WTC11 (cell line): ENCODE data around the gene ADIPOR2.

Source experiments
- CREM ChIP-seq: sonication (generic); formaldehyde crosslinking; IDR thresholded peaks from 2 replicates; pipeline ENCODE4 v1.8.1; 2022; ENCODE audit warnings: mild to moderate bottlenecking, missing genetic modification reagents, moderate library complexity
- CTCF ChIP-seq: fragments of 200-600 bp; IDR thresholded peaks from 2 replicates; pipeline ENCODE4 v1.8.0; 2022; ENCODE audit warnings: antibody characterized with exemption
- ELF4 ChIP-seq: sonication (generic); formaldehyde crosslinking; IDR thresholded peaks from 2 replicates; pipeline ENCODE4 v1.8.1; 2022; ENCODE audit warnings: low read depth, mild to moderate bottlenecking, moderate library complexity, missing genetic modification reagents
- JUN ChIP-seq: sonication (generic); formaldehyde crosslinking; IDR thresholded peaks from 2 replicates; pipeline ENCODE4 v1.8.0; 2023; ENCODE audit warnings: mild to moderate bottlenecking, missing genetic modification reagents
- KAT7 ChIP-seq: sonication (generic); formaldehyde crosslinking; IDR thresholded peaks from 2 replicates; pipeline ENCODE4 v1.8.1; 2023; ENCODE audit warnings: missing genetic modification reagents, mild to moderate bottlenecking, borderline replicate concordance
- PRDM15 ChIP-seq: sonication (generic); formaldehyde crosslinking; IDR thresholded peaks from 2 replicates; pipeline ENCODE4 v1.8.0; 2022; ENCODE audit warnings: missing genetic modification reagents
- PREB ChIP-seq: sonication (generic); formaldehyde crosslinking; IDR thresholded peaks from 2 replicates; pipeline ENCODE4 v1.8.1; 2022; ENCODE audit warnings: mild to moderate bottlenecking, missing genetic modification reagents, moderate library complexity, borderline replicate concordance
- SOX15 ChIP-seq: fragments of 250-450 bp; sonication (Bioruptor Pico); IDR thresholded peaks from 2 replicates; pipeline ENCODE4 v1.9.0; 2021; ENCODE audit warnings: mild to moderate bottlenecking
- ZNF219 ChIP-seq: sonication (generic); formaldehyde crosslinking; IDR thresholded peaks from 2 replicates; pipeline ENCODE4 v1.8.0; 2023; ENCODE audit warnings: missing genetic modification reagents, mild to moderate bottlenecking, borderline replicate concordance
- ZNF232 ChIP-seq: sonication (generic); formaldehyde crosslinking; IDR thresholded peaks from 2 replicates; pipeline ENCODE4 v1.8.0; 2022; ENCODE audit warnings: mild to moderate bottlenecking, missing genetic modification reagents

GRCh38 chr12:1811281-1811947, 120.5 kb downstream of the ADIPOR2 start:
- TF ChIP-seq KAT7 (CRISPR knock-in tag) (no peak), ELF4 (CRISPR knock-in tag) (no peak), CTCF (no peak), PREB (CRISPR knock-in tag) (no peak), ZNF219 (CRISPR knock-in tag) (no peak), CREM (no peak), ZNF232 (no peak), JUN (CRISPR knock-in tag) (no peak), SOX15 (CRISPR knock-in tag) (no peak), PRDM15 (CRISPR knock-in tag) (no peak)
